BLaER1 treated with 17β-estradiol and CSF1 and Interleukin-3, amounts not matched to agents 10 nM and 100 nM (cell line): ENCODE measurements around the gene CABP4.
A peak's percentile ranks its signal among the peaks of the same experiment; 100 is the strongest.

Experiments used
- H3K27ac ChIP-seq, 11 experiments: shearing (Covaris generic); formaldehyde crosslinking; 2 replicates each; pipeline ENCODE4 v1.8.1; 2022
- H3K27me3 ChIP-seq, 11 experiments: shearing (Covaris generic); formaldehyde crosslinking; 2 replicates each; pipeline ENCODE4 v1.8.1; 2022
- H3K36me3 ChIP-seq, 11 experiments: shearing (Covaris generic); formaldehyde crosslinking; 2 replicates each; pipeline ENCODE4 v1.8.1; 2022
- H3K4me1 ChIP-seq, 10 experiments: shearing (Covaris generic); formaldehyde crosslinking; 2 replicates each; pipeline ENCODE4 v1.8.1; 2022
- H3K4me2 ChIP-seq, 11 experiments: shearing (Covaris generic); formaldehyde crosslinking; 2 replicates each; pipeline ENCODE4 v1.8.1; 2022
- H3K4me3 ChIP-seq, 10 experiments: shearing (Covaris generic); formaldehyde crosslinking; 2 replicates each; pipeline ENCODE4 v1.8.1; 2022
- H3K9ac ChIP-seq, 11 experiments: shearing (Covaris generic); formaldehyde crosslinking; 2 replicates each; pipeline ENCODE4 v1.8.1; 2022
- H3K9me3 ChIP-seq, 11 experiments: shearing (Covaris generic); formaldehyde crosslinking; replicated peaks in 1 of 11; 2 replicates each; pipeline ENCODE4 v1.8.1; 2022
- H4K20me1 ChIP-seq, 11 experiments: shearing (Covaris generic); formaldehyde crosslinking; 2 replicates each; pipeline ENCODE4 v1.8.1; 2022
- Cebpa-rat ChIP-seq, 11 experiments: shearing (Covaris generic); IDR thresholded peaks; 2 replicates each; pipeline ENCODE4 v1.8.1; 2022

The CABP4 gene

DNA sequence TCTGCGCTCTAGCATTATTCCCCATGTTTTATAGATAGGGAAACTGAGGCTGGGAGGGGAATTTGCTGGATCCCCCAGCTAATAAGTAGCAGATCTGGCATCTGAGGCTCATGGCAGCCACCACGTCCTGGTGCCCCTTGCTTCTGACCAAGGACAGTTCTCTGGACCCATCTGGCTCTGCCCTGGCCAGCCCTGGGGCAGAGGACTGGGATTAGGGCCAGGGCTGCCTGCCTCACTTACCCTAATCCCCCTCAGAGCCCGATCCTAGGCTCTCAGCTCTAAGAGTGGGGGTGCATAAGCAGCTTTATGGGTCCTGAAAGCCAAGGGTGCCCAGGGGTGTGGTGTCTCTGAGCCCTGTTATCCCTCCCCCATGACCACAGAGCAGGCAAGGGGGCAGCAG lies at the start of gene CABP4:
Gene CABP4, plus strand, starts transcription at position 301 of the 400 bp plus-strand sequence. Its CDS starts 70 bp downstream, at position 371.
- Histone ChIP-seq H3K4me2 (no peak within 1 kb of the TSS; a peak in 1 of 22 replicates), H3K9ac (peak within 1 kb of the TSS in 3 of 11 experiments; percentile 35 to 51 (median 35); a peak in 2 of 22 replicates), H3K27me3 (no peaks in the 10 kb centered on the region), H3K27ac (0 out of 22 replicates have a peak within 1 kb of the TSS, but pooled peaks of 1 of the 11 experiments have one; percentile 4), H3K9me3 (no peaks in the 10 kb centered on the region), H3K36me3 (no peaks in the 10 kb centered on the region), H3K4me3 (no peak within 1 kb of the TSS), H3K4me1 (peaks cover 13 to 40% (median 29%) of the 10 kb centered on the region in 10 experiments), H4K20me1 (no peaks in the 10 kb centered on the region)
- no peak for TF ChIP-seq Cebpa-rat (IDR thresholded peaks at IDR 0.05)

GRCh38 chr11:67405688-67406339 lies 49.3 kb upstream of the CABP4 start:
- Histone ChIP-seq H3K4me2 (peak overlapping the region; percentile 84 to 100 (median 99)), H3K27me3 (peaks cover 0 to 4% (median 0%) of the 10 kb centered on the region in 11 experiments; a peak in 1 of 22 replicates), H3K36me3 (peaks cover 0 to 10% (median 0%) of the 10 kb centered on the region in 11 experiments; a peak in 2 of 22 replicates), H3K9ac (peak overlapping the region in 9 of 11 experiments; percentile 32 to 88 (median 80); a peak in 15 of 22 replicates), H3K4me3 (no peak overlapping the region; a peak in 1 of 20 replicates), H4K20me1 (peaks cover 0 to 44% (median 11%) of the 10 kb centered on the region in 11 experiments; a peak in 19 of 22 replicates), H3K9me3 (no peaks in the 10 kb centered on the region), H3K4me1 (peaks cover 85 to 92% (median 90%) of the 10 kb centered on the region in 10 experiments), H3K27ac (peak overlapping the region in 7 of 11 experiments; percentile 30 to 96 (median 94); a peak in 12 of 22 replicates)
- no peak for TF ChIP-seq Cebpa-rat (IDR thresholded peaks at IDR 0.05)

DNA sequence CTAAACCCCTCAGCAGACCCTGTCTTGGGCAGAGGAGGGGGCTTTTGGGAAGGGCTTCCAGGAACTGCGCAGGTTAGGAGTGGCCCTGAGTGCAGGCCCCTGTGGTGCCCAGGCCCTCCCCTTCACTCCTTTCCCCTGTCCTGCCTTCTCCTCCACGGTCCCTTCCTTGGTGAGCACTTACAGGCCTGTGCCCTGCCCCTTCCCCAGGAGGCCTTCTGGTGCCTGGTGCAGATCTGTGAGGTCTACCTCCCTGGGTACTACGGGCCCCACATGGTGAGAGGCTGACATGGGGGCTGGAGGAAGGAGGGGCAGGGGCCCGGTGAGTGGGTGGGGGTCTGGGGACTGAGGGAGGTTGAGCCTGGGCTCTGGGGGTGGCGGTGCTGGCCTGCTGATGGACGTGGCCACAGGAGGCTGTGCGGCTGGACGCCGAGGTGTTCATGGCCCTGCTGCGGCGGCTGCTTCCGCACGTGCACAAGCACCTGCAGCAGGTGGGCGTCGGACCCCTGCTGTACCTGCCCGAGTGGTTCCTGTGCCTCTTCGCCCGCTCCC lies 48.7 kb upstream of the CABP4 start:
- Histone ChIP-seq H3K4me2 (peak overlapping the region; percentile 84 to 100 (median 99)), H3K4me3 (no peak overlapping the region), H4K20me1 (peaks cover 0 to 44% (median 5%) of the 10 kb centered on the region in 11 experiments; a peak in 11 of 22 replicates), H3K9me3 (no peaks in the 10 kb centered on the region), H3K36me3 (peaks cover 0 to 10% (median 0%) of the 10 kb centered on the region in 11 experiments; a peak in 2 of 22 replicates), H3K4me1 (peaks cover 85 to 96% (median 96%) of the 10 kb centered on the region in 10 experiments), H3K27me3 (peaks cover 0 to 6% (median 0%) of the 10 kb centered on the region in 11 experiments; a peak in 1 of 22 replicates), H3K27ac (peak overlapping the region in 7 of 11 experiments; percentile 20 to 96 (median 94); a peak in 11 of 22 replicates), H3K9ac (peak overlapping the region in 9 of 11 experiments; percentile 23 to 83 (median 54); a peak in 15 of 22 replicates)
- no peak for TF ChIP-seq Cebpa-rat (IDR thresholded peaks at IDR 0.05)

DNA sequence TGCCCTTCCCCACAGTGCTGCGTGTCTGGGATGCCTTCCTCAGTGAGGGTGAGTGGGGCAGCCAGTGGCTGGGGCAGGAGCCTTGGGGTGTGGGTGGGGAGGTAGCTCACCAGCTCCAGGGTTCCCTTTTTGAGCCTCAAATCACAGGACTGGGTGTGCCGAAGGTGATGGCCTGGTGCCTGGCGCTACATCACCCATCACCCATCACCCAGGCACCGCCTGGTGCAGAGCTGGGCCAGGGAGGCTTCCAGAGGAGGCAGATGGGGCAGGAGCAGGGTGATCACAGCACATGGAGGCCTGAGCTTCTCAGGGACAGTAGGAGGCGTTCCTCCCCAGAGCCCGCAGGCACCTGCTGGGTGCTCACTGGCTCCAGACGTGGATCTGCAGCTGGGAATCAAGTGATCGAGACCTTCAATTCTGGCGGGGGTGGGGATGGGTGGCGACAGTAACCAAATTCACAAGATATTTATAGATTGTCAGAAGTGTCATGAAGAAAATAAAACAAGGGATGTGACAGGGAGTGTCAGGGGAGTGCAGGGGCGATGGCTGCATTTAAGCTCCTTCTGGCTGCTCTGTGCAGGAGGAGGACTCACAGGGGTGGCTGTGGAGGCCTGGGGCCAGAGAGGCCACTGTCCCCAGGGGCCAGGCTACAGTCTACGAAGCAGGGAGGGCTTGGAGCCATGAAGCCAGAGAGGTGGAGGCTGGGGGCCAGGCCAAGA lies 48.0 kb upstream of the CABP4 start:
- Histone ChIP-seq H3K4me2 (peak overlapping the region; percentile 77 to 100 (median 98)), H3K27me3 (peaks cover 0 to 11% (median 0%) of the 10 kb centered on the region in 11 experiments; a peak in 1 of 22 replicates), H3K27ac (peak overlapping the region in 5 of 11 experiments; percentile 66 to 94 (median 87); a peak in 7 of 22 replicates), H3K9me3 (no peaks in the 10 kb centered on the region), H3K9ac (peak overlapping the region in 9 of 11 experiments; percentile 8 to 80 (median 54); a peak in 12 of 22 replicates), H3K36me3 (peaks cover 0 to 10% (median 0%) of the 10 kb centered on the region in 11 experiments; a peak in 2 of 22 replicates), H4K20me1 (peaks cover 0 to 46% (median 5%) of the 10 kb centered on the region in 11 experiments; a peak in 10 of 22 replicates), H3K4me3 (peak overlapping the region in 3 of 10 experiments; percentile 11 to 41 (median 21); a peak in 4 of 20 replicates), H3K4me1 (peaks cover 83 to 100% (median 100%) of the 10 kb centered on the region in 10 experiments)
- no peak for TF ChIP-seq Cebpa-rat (IDR thresholded peaks at IDR 0.05)

DNA sequence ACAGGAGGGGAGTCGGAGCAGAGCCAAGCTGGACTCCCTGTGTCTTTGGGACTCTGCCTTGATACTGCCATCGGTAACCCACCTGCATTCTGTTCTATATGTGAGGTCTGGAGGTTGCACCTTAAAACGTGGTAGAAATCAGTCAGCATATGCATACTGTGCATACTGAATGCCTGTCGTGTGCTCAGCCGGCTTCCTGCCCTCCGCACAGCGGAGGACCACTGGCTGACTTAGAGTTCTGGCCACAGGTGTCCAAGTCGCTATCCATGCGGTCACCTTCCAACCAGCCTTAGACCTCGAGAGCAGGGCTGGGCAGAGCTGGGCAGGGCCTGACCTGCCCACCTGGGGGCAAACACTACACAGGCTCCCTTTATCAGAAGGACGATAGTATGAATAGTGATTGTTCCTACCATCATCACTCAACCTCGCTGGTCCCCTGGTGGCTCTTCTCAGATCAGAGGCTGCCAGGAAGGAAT lies 47.4 kb upstream of the CABP4 start:
- TF ChIP-seq Cebpa-rat (IDR thresholded peaks at IDR 0.05) = no peak
- H3K27ac ChIP-seq = peak overlapping the region in 7 of 11 experiments; percentile 66 to 87 (median 81); a peak in 12 of 22 replicates
- peaks cover 80 to 100% (median 100%) of the 10 kb centered on the region in 10 experiments for H3K4me1 ChIP-seq
- H3K9ac ChIP-seq = peak overlapping the region in 9 of 11 experiments; percentile 8 to 80 (median 70); a peak in 14 of 22 replicates
- peak overlapping the region; percentile 77 to 100 (median 98) for H3K4me2 ChIP-seq
- peaks cover 0 to 52% (median 5%) of the 10 kb centered on the region in 11 experiments; a peak in 10 of 22 replicates for H4K20me1 ChIP-seq
- H3K4me3 ChIP-seq = peak overlapping the region in 3 of 10 experiments; percentile 11 to 48 (median 21); a peak in 4 of 20 replicates
- H3K36me3 ChIP-seq = peaks cover 0 to 10% (median 0%) of the 10 kb centered on the region in 11 experiments; a peak in 2 of 22 replicates
- H3K27me3 ChIP-seq = peaks cover 0 to 11% (median 0%) of the 10 kb centered on the region in 11 experiments; a peak in 1 of 22 replicates
- no peaks in the 10 kb centered on the region for H3K9me3 ChIP-seq

DNA sequence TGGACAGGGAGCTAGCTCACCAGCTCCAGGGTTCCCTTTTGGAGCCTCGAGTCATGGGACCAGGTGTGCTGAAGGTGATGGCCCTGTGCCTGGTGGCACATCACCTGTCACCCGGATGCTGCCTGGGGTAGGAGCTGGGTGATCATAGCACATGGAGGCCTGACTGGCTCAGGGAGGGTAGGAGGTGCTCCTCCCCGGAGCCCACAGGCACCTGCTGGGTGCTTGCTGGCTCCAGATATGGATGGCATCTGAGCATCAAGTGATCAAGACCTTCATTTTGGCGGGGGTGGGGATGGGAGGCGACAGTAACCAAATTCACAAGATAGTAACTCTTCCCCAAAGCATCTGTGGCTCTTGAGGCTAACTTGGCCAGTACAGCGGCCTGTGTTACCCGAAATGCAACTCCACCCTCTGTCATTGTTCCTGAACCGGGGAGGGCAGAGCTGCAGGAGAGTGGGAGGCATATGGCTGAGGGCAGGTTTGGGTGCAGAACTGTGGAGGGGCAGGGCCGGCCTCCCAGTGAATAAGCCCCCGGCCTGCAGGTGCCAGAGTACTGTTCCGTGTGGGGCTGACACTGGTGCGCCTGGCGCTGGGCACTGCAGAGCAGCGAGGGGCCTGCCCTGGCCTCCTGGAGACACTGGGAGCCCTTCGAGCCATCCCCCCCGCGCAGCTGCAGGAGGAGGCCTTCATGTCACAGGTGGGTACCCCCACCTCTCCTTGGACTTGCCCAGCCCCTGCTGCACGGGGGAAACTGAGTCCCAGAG lies 46.5 kb upstream of the CABP4 start:
- Histone ChIP-seq H3K27me3 (peaks cover 0 to 11% (median 4%) of the 10 kb centered on the region in 11 experiments; a peak in 12 of 22 replicates), H4K20me1 (peaks cover 0 to 57% (median 5%) of the 10 kb centered on the region in 11 experiments; a peak in 10 of 22 replicates), H3K4me2 (peak overlapping the region; percentile 77 to 100 (median 98)), H3K4me3 (peak overlapping the region in 8 of 10 experiments; percentile 26 to 57 (median 50); a peak in 14 of 20 replicates), H3K36me3 (peaks cover 0 to 10% (median 0%) of the 10 kb centered on the region in 11 experiments; a peak in 2 of 22 replicates), H3K9me3 (no peaks in the 10 kb centered on the region), H3K9ac (peak overlapping the region; percentile 48 to 77 (median 67); a peak in 21 of 22 replicates), H3K27ac (peak overlapping the region in 10 of 11 experiments; percentile 58 to 87 (median 77); a peak in 20 of 22 replicates), H3K4me1 (peaks cover 76 to 100% (median 100%) of the 10 kb centered on the region in 10 experiments)
- no peak for TF ChIP-seq Cebpa-rat (IDR thresholded peaks at IDR 0.05)

DNA sequence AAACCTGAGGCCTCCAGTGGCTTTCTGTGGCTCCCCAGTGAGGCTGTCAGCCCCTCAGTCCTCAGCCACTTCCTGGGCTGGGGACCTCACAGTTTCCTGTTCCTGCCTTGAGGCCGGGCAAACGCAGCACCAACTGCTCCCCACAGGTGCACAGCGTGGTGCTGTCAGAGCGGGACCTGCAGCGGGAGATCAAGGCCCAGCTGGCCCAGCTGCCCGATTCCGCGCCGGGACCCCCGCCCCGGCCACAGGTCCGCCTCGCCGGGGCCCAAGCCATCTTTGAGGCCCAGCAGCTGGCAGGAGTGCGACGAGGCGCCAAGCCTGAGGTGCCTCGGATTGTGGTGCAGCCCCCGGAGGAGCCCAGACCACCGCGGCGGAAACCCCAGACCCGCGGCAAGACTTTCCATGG lies 45.9 kb upstream of the CABP4 start:
- Histone ChIP-seq H3K4me3 (peak overlapping the region in 9 of 10 experiments; percentile 13 to 57 (median 48); a peak in 15 of 20 replicates), H3K9ac (peak overlapping the region; percentile 48 to 77 (median 67); a peak in 21 of 22 replicates), H3K9me3 (no peaks in the 10 kb centered on the region), H3K4me1 (peaks cover 70 to 100% (median 96%) of the 10 kb centered on the region in 10 experiments), H3K27ac (peak overlapping the region; percentile 48 to 87 (median 74); a peak in 21 of 22 replicates), H3K4me2 (peak overlapping the region; percentile 77 to 100 (median 98)), H3K36me3 (peaks cover 0 to 10% (median 0%) of the 10 kb centered on the region in 11 experiments; a peak in 2 of 22 replicates), H3K27me3 (peaks cover 5 to 16% (median 10%) of the 10 kb centered on the region in 11 experiments), H4K20me1 (peaks cover 0 to 57% (median 5%) of the 10 kb centered on the region in 11 experiments; a peak in 10 of 22 replicates)
- TF ChIP-seq Cebpa-rat (IDR thresholded peaks at IDR 0.05) = no peak
